Measurements from ENCODE around the gene CYP2W1. TPM values are rescaled to one million over a fixed set of nuclear protein-coding genes. Genes with fewer than 3 reads are reported as not detected.

CYP2W1 gene
- total and polyA plus RNA-seq, 12 donors = 0.70 to 71.0 (median 41.6) TPM

- WGBS, 4 donors = 88 to 97% (median 93%) methylated on average over 6 to 39 of the region's 39 CpGs
- intact Hi-C loops (cut with DNase I) = no loop called here
- no peak overlapping the region for H3K4me3 ChIP-seq
- H3K27me3 ChIP-seq = no peaks in the 10 kb centered on the region
- H3K4me1 ChIP-seq (replicated peaks in 1 of 2) = peaks cover 26 to 32% of the 10 kb centered on the region in 2 donors
- DNase-seq = no peak
- TF ChIP-seq CTCF (IDR thresholded peaks at IDR 0.05) = no peak
- no peak for TF ChIP-seq POLR2A (IDR thresholded peaks at IDR 0.05)
- H3K27ac ChIP-seq = no peak overlapping the region
- no peaks in the 10 kb centered on the region for H3K9me3 ChIP-seq (replicated peaks in 1 of 3)
- no peaks in the 10 kb centered on the region for H3K36me3 ChIP-seq (replicated peaks in 1 of 2)
Observed at GRCh38 chr7:984361-985126, 1.6 kb downstream of the CYP2W1 start.

GRCh38 chr7:985127-985416 is 2.1 kb downstream of the CYP2W1 start:
- TF ChIP-seq POLR2A (IDR thresholded peaks at IDR 0.05) (no peak), CTCF (IDR thresholded peaks at IDR 0.05) (no peak)
- H3K36me3 ChIP-seq (replicated peaks in 1 of 2) = no peaks in the 10 kb centered on the region
- intact Hi-C loops (cut with DNase I) = no loop called here
- DNase-seq = peak in 1 of 7 donors; percentile 36
- H3K9me3 ChIP-seq (replicated peaks in 1 of 3) = no peaks in the 10 kb centered on the region
- no peak overlapping the region for H3K27ac ChIP-seq
- peaks cover 26 to 32% of the 10 kb centered on the region in 2 donors for H3K4me1 ChIP-seq (replicated peaks in 1 of 2)
- H3K27me3 ChIP-seq = no peaks in the 10 kb centered on the region
- no peak overlapping the region for H3K4me3 ChIP-seq
- WGBS, 4 donors = 80 to 92% (median 87%) methylated on average over 2 to 16 of the region's 16 CpGs

GRCh38 chr7:985915-986741 is 3.1 kb downstream of the CYP2W1 start:
- intact Hi-C loops (cut with DNase I) = no loop called here
- Histone ChIP-seq H3K9me3 (replicated peaks in 1 of 3) (no peaks in the 10 kb centered on the region), H3K36me3 (replicated peaks in 1 of 2) (no peaks in the 10 kb centered on the region), H3K27ac (peak overlapping the region; percentile 11 to 96 (median 84)), H3K27me3 (no peaks in the 10 kb centered on the region), H3K4me1 (replicated peaks in 1 of 2) (peaks cover 26 to 34% of the 10 kb centered on the region in 2 donors), H3K4me3 (peak overlapping the region in 2 of 4 donors; percentile 11 to 47)
- WGBS, 4 donors = 34 to 52% (median 35%) methylated on average over 5 to 41 of the region's 41 CpGs
- TF ChIP-seq CTCF (IDR thresholded peaks at IDR 0.05) (no peak), POLR2A (IDR thresholded peaks at IDR 0.05) (peak in 1 of 2 donors; percentile 75)
- peak; percentile 80 to 95 (median 91) for DNase-seq
